Adrenal gland (tissue), 12 donors: Measurements from ENCODE around the gene SETBP1. TPM values are rescaled to one million over a fixed set of nuclear protein-coding genes. Genes with fewer than 3 reads are reported as not detected.

Experiments
- DNase-seq, 7 donors: peaks; one replicate each; pipeline ENCODE4 v3.0.0-alpha.2; 2019 to 2020
- H3K27ac ChIP-seq, 5 donors: fragments of 200-600 bp; sonication (generic) in 4 of 5; 1 replicate in 3 of 5; 2 replicates in 2 of 5; pipeline versions ENCODE4 v1.5.1 to v1.8.0; 2016 to 2020; ENCODE audit warnings: mild to moderate bottlenecking in 1 of 5
- H3K27me3 ChIP-seq: fragments of 200-600 bp; 2 replicates; pipeline ENCODE4 v1.8.0; 2021
- H3K36me3 ChIP-seq, 2 donors: fragments of 200-600 bp; replicated peaks in 1 of 2; 1 replicate in 1 of 2; 2 replicates in 1 of 2; pipeline versions ENCODE4 v1.5.1 to v1.8.0; 2018 to 2022
- H3K4me1 ChIP-seq, 2 donors: fragments of 200-600 bp; replicated peaks in 1 of 2; 1 replicate in 1 of 2; 2 replicates in 1 of 2; pipeline versions ENCODE4 v1.5.1 to v1.8.0; 2018 to 2021
- H3K4me3 ChIP-seq, 4 donors: fragments of 200-600 bp; sonication (generic) in 3 of 4; one replicate each; pipeline ENCODE4 v1.5.1; 2016 to 2018
- H3K9me3 ChIP-seq, 3 donors: fragments of 200-600 bp; sonication (generic) in 1 of 3; replicated peaks in 1 of 3; 1 replicate in 2 of 3; 2 replicates in 1 of 3; pipeline versions ENCODE4 v1.5.1 to v1.8.0; 2016 to 2021
- CTCF ChIP-seq, 6 experiments: fragments of 450-650 bp in 4 of 6; fragments of 200-600 bp in 2 of 6; sonication (generic) in 1 of 6; IDR thresholded peaks; 1 replicate in 5 of 6; 2 replicates in 1 of 6; pipeline versions ENCODE4 v1.5.1 to v1.8.0; 2016 to 2021; ENCODE audit warnings: antibody characterized with exemption in 6 of 6, mild to moderate bottlenecking in 2 of 6, moderate library complexity in 1 of 6
- POLR2A ChIP-seq, 2 donors: fragments of 450-650 bp; IDR thresholded peaks; one replicate each; pipeline ENCODE4 v1.6.1; 2017; ENCODE audit warnings: antibody characterized with exemption in 2 of 2, mild to moderate bottlenecking in 2 of 2, moderate library complexity in 1 of 2
- WGBS, 4 donors: extraction: QIAGEN DNeasy Blood & Tissue Kit in 2 of 4; methylation state at CpG; one replicate each; pipeline versions ENCODE4 v1.1.5 to v1.1.7; 2013 to 2017; 5-methylcytosine and 5-hydroxymethylcytosine counted together
- intact Hi-C, 2 donors: fragments of 100-400 bp; cut with DNase I; formaldehyde crosslinking; loops; one replicate each; pipeline versions ENCODE4 v1.14.1 to v1.15.0; 2022 to 2023
- polyA plus RNA-seq, 3 donors: library from polyadenylated mRNA; stranded (reverse); fragments of 200-250 nt in 2 of 3; fragments of 350-450 nt in 1 of 3; fragmentation: Illumina TruSeq in 1 of 3; extraction: RNeasy Lipid Tissue Mini Kit (QIAGEN cat#74804) in 1 of 3; gene quantifications; one replicate each; pipeline ENCODE4 v1.2.3, GENCODE V29; 2013 to 2014
- total RNA-seq, 9 donors: library from RNA; depleted of rRNA in 4 of 9; stranded (reverse); fragments of >200 nt in 4 of 9; fragments of 120-200 nt in 1 of 9; fragmentation: NEBNext Ultra II Directional in 1 of 9; extraction: Animal tissue kit (Norgen Biotek cat#: 25700) in 1 of 9; gene quantifications; one replicate each; pipeline versions ENCODE4 v1.1.0 to v1.2.4, GENCODE V29; 2013 to 2023
- donor health status: healthy with polysubstance abuse.
- donor health status: Bipolar disorder and iron deficiency.
- donor health status: DM: yes; HTN: yes; CAD: no.
- donor health status: DM: no; HTN: no; CAD: no.
- donor health status: DM: no; HTN: no; CAD: no.
- donor health status: DM: yes; HTN: yes; CAD: no.

Gene SETBP1
- total and polyA plus RNA-seq, 12 donors, result 1.2 to 18.0 (median 9.4) TPM

- Histone ChIP-seq H3K4me3 (no peak overlapping the region), H3K27me3 (no peaks in the 10 kb centered on the region), H3K9me3 (no peaks in the 10 kb centered on the region), H3K27ac (peak overlapping the region in 1 of 5 donors; percentile 30), H3K4me1 (peaks cover 3% of the 10 kb centered on the region in 2 donors), H3K36me3 (no peaks in the 10 kb centered on the region)
- intact Hi-C loops, result no loop called here
- TF ChIP-seq POLR2A (IDR thresholded peaks at IDR 0.05), result no peak
- no peak for TF ChIP-seq CTCF (IDR thresholded peaks at IDR 0.05)
- DNase-seq, result no peak
- 91 to 94% (median 93%) methylated on average over 9 of the region's 9 CpGs for WGBS, 4 donors
These were observed 33.7 kb downstream of the SETBP1 start for GRCh38 chr18:44714376-44714775.

DNA sequence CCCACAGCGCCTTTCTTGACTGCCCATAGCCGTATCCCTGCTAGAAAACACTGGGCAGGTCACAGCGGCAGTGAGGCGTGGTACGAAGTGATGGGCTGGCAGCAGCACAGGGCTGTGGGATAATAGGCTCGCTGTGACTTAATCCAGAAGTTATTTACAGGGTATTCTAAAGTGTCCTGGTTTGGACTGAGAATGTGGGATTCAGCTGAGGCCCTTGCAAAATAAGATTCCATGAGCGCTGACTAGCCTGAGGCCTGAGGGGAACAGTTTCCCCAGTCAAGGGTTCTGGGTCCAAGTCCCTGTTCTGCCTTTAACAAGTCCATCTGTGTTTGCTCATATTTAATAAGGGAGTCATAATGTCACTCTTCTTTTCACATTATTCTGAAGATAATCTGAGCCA is 34.6 kb downstream of the SETBP1 start:
- 72 to 93% (median 81%) methylated on average over 7 of the region's 7 CpGs for WGBS, 4 donors
- no peak for TF ChIP-seq CTCF (IDR thresholded peaks at IDR 0.05)
- no peak for TF ChIP-seq POLR2A (IDR thresholded peaks at IDR 0.05)
- no peaks in the 10 kb centered on the region for H3K9me3 ChIP-seq
- no peaks in the 10 kb centered on the region for H3K4me1 ChIP-seq
- intact Hi-C loops, result no loop called here
- H3K27ac ChIP-seq, result peak overlapping the region in 1 of 5 donors; percentile 30
- H3K36me3 ChIP-seq, result no peaks in the 10 kb centered on the region
- no peak for DNase-seq
- no peaks in the 10 kb centered on the region for H3K27me3 ChIP-seq
- H3K4me3 ChIP-seq, result no peak overlapping the region

- Histone ChIP-seq H3K36me3 (no peaks in the 10 kb centered on the region), H3K9me3 (no peaks in the 10 kb centered on the region), H3K27me3 (no peaks in the 10 kb centered on the region), H3K27ac (peak overlapping the region in 1 of 5 donors; percentile 30), H3K4me1 (no peaks in the 10 kb centered on the region), H3K4me3 (no peak overlapping the region)
- TF ChIP-seq POLR2A (IDR thresholded peaks at IDR 0.05) (no peak), CTCF (IDR thresholded peaks at IDR 0.05) (no peak)
- DNase-seq, result no peak
- intact Hi-C loops, result no loop called here
- 79 to 81% (median 80%) methylated on average over 6 of the region's 6 CpGs for WGBS, 4 donors
These were observed 35.2 kb downstream of the SETBP1 start for GRCh38 chr18:44715842-44716241.

DNA sequence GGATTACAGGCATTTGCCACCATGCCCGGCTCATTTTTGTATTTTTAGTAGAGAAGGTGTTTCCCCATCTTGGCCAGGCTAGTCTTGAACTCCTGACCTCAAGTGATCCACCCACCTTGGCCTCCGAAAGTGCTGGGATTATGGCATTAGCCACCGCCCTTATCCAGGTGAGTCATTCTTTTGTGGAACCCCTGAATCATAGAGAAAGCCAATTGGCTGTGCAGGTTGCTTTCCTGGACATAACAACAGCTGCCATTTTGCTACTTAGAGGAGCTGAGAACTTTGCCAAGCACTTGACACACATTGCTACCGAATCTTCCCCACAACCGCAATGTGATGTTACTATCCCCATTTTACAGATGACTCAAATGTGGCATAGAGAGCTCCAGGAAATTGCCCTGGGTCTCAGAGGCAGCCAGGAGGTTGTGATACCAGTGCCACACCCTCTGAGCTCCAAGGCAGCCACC is 36.0 kb downstream of the SETBP1 start:
- no peak overlapping the region for H3K27ac ChIP-seq
- no peak for DNase-seq
- H3K9me3 ChIP-seq, result no peaks in the 10 kb centered on the region
- no peaks in the 10 kb centered on the region for H3K27me3 ChIP-seq
- intact Hi-C loops, result no loop called here
- H3K4me1 ChIP-seq, result no peaks in the 10 kb centered on the region
- 86 to 90% (median 89%) methylated on average over 5 of the region's 5 CpGs for WGBS, 4 donors
- H3K4me3 ChIP-seq, result no peak overlapping the region
- TF ChIP-seq POLR2A (IDR thresholded peaks at IDR 0.05), result no peak
- no peak for TF ChIP-seq CTCF (IDR thresholded peaks at IDR 0.05)
- H3K36me3 ChIP-seq, result no peaks in the 10 kb centered on the region
